Lower leg skin (tissue), 3 donors: ENCODE measurements around the gene CKB.

Experiments
- CTCF ChIP-seq, 3 donors: fragments of 450-650 bp; IDR thresholded peaks; one replicate each; pipeline ENCODE4 v1.5.1; 2016; ENCODE audit warnings: antibody characterized with exemption in 3 of 3, mild to moderate bottlenecking in 3 of 3, moderate library complexity in 2 of 3
- POLR2A ChIP-seq, 2 donors: fragments of 450-650 bp; IDR thresholded peaks; one replicate each; pipeline ENCODE4 v1.6.1; 2016 to 2017; ENCODE audit warnings: antibody characterized with exemption in 2 of 2, mild to moderate bottlenecking in 1 of 2, moderate library complexity in 1 of 2

GRCh38 chr14:103483600-103483999 is 39.0 kb downstream of the CKB start:
- no peak for TF ChIP-seq CTCF (IDR thresholded peaks at IDR 0.05)
- TF ChIP-seq POLR2A (IDR thresholded peaks at IDR 0.05), result no peak
